ENCODE data around the gene DAPK1.

Gene DAPK1

GRCh38 chr9:87580941-87581438 is 83.3 kb downstream of the DAPK1 start:
- no peak for TF ChIP-seq ZFX (IDR thresholded peaks at IDR 0.05; ENCODE audit: borderline replicate concordance)
- TF ChIP-seq CTCF (IDR thresholded peaks at IDR 0.05), result no peak
- peak overlapping the region; percentile 52 for H3K27ac ChIP-seq

- H3K27ac ChIP-seq, result peak overlapping the region; percentile 52
- TF ChIP-seq ZFX (IDR thresholded peaks at IDR 0.05; ENCODE audit: borderline replicate concordance) (no peak), CTCF (IDR thresholded peaks at IDR 0.05) (no peak)
Measured at GRCh38 chr9:87581513-87581912, 83.8 kb downstream of the DAPK1 start.

- no peak overlapping the region; the same call in 1 of the 2 replicates for H3K27ac ChIP-seq
- TF ChIP-seq ZFX (IDR thresholded peaks at IDR 0.05; ENCODE audit: borderline replicate concordance) (no peak), CTCF (IDR thresholded peaks at IDR 0.05) (no peak)
Measured at GRCh38 chr9:87581949-87582637, 84.4 kb downstream of the DAPK1 start.

GRCh38 chr9:87584326-87584725 is 86.7 kb downstream of the DAPK1 start:
- TF ChIP-seq ZFX (IDR thresholded peaks at IDR 0.05; ENCODE audit: borderline replicate concordance), result no peak
- TF ChIP-seq CTCF (IDR thresholded peaks at IDR 0.05), result no peak
- H3K27ac ChIP-seq, result no peak overlapping the region

- no peak for TF ChIP-seq ZFX (IDR thresholded peaks at IDR 0.05; ENCODE audit: borderline replicate concordance)
- TF ChIP-seq CTCF (IDR thresholded peaks at IDR 0.05), result no peak
- no peak overlapping the region for H3K27ac ChIP-seq
Measured at GRCh38 chr9:87585123-87585855, 87.6 kb downstream of the DAPK1 start.

- TF ChIP-seq CTCF (IDR thresholded peaks at IDR 0.05), result no peak
- no peak for TF ChIP-seq ZFX (IDR thresholded peaks at IDR 0.05; ENCODE audit: borderline replicate concordance)
- H3K27ac ChIP-seq, result no peak overlapping the region
Measured at GRCh38 chr9:87586731-87587355, 89.2 kb downstream of the DAPK1 start.

All from 22Rv1 (cell line).